GM12875 (cell line): ENCODE data around the gene C19orf25.
A peak's percentile ranks its signal among the peaks of the same experiment; 100 is the strongest.

Experiments used
- H3K4me3 ChIP-seq: one replicate; pipeline ENCODE4 v1.5.1; 2011; ENCODE audit warnings: low read depth, low read length, control low read depth
- CTCF ChIP-seq: IDR thresholded peaks from 2 replicates; pipeline ENCODE4 v1.5.1; 2011; ENCODE audit warnings: low read depth, mild to moderate bottlenecking, control low read depth, inconsistent platforms, low read length, moderate library complexity, borderline replicate concordance; ENCODE audit not compliant: insufficient read depth

The C19orf25 gene

DNA sequence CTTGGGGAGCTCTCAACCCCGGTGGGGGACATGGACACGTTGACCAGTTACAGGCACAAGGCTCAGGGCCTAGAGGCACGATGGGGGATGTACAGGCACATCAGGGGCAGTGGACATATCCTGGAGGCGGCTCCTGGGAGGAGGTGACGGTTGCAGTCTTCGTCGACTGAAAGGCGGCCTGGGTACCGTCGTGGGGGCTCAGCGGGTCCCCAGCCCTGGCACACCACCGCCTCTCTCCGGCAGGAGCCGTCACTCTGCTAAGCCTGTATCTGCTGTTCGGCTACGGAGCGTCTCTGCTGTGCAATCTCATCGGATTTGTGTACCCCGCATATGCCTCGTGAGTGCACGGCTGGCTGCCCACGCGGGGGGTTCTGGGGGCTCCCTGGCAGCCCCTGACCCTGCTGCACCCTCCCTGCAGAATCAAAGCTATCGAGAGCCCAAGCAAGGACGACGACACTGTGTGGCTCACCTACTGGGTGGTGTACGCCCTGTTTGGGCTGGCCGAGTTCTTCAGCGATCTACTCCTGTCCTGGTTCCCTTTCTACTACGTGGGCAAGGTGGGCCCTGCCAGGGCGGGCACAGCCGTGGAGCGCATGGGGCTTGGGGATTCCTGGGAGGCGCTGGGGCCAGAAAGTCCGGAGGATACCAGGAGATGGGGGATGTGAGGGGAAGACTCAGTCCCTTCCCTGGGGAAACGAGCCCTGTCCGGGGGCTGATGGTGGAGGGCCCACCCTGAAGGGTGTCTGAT is 16.2 kb upstream of the C19orf25 start:
- no peak for TF ChIP-seq CTCF

DNA sequence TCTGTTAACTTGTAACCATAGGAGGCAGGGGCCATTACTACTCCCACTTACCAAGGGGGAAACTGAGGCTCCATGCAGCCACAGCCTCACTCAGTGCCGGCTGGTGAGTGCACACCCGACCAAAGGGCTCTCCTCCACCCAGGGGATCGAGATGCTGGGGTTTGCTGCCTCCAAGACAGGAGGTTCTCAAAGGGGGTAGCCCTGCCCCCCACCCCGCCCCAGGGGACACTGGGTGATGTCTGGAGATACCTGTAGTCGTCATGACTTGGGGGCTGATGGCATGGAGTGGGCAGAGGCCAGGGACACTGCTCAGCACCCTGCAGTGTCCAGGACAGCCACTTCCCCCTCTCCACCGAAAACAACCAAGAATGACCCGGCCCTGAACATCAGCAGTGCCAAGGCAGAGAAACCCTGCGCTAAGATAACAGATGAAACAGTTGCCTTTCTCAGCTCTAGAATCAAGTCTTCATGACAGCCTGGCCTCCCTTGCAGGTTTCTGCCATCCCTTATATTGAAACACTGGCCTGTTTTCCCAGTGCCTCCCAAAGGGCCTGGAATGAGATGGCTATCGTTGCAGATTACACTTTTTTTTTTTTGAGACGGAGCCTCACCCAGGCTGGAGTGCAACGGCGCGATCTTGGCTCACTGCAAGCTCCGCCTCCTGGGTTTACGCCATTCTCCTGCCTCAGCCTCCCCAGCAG is 15.2 kb upstream of the C19orf25 start:
- H3K4me3 ChIP-seq, result no peak overlapping the region
- no peak for TF ChIP-seq CTCF

More for the DNA sequence above, 16.2 kb upstream of the C19orf25 start:
- no peak overlapping the region for H3K4me3 ChIP-seq

DNA sequence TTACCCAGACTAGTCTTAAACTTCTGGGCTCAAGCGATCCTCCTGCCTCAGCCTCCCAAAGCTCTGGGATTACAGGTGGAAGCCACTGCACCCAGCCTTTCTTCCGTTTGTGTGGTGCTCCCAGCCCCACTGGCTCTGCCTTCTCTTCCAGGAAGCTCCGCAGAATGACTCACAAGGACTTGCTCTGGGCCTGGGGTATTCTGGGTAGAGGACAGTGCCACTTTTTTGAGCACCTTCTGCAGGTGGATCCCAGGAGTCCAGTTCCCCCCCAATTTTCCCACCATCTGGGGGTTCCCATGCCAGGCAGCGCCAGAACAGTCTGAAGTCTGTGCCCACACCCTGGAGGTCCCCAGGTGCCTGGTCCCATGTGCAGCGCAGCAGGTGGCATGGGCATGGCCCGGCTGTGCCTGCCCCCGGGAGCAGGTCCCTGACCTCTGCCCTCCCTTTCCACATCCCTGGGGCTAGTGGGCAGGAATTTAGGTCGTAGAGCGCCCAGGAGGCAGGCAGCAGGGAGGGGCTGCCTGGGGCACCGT is 13.5 kb upstream of the C19orf25 start:
- H3K4me3 ChIP-seq, result no peak overlapping the region
- no peak for TF ChIP-seq CTCF

- H3K4me3 ChIP-seq, result no peak overlapping the region
- TF ChIP-seq CTCF, result no peak
These were observed 12.8 kb upstream of the C19orf25 start for GRCh38 chr19:1491849-1492170.

GRCh38 chr19:1491114-1491848 is 12.3 kb upstream of the C19orf25 start, which contains the start of gene REEP6:
REEP6 (plus strand) TSS chr19:1491181; CDS start chr19:1491270, 89 bp downstream.
- H3K4me3 ChIP-seq, result peak within 1 kb of the TSS; percentile 47
- no peak for TF ChIP-seq CTCF

DNA sequence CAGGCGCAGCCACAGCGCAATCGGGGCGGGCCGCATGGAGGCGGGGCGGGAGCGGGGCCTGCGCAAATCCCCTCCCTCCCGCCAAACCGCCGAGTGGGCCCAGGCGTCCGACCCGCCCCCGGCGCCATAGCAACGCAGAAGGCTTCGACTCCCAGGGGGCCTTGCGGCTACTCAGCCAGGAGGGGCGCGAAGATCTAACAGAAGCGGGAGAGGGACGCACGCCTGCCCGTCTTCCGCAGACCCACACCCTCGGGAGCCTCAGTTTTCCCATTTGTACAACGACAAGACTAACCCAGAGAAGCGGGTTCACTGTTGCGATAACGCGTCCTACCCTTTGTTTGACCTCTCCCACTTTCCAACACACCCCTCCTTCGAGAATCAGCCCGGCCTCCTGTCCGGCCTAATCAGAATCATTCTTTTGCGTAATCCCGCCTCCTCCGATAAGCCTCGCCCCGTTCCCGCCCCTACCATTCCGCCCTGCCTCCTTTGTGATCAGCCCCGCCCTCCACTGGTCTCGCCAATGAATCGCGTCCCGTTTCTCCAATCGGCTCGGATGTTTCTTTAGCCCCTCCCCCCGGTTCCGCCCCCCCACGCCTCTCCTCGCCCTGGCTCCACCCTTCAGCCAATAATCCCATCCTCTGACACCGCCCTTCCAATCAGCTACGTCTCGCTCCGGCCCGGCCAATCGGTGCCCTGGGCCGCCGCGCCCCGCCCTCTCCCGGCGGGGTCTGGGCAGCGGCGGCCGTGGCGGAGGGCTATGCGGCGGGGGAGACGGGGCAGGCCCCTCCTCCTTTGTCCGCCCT is 11.5 kb upstream of the C19orf25 start, which contains the start of gene PCSK4:
PCSK4 (minus strand) TSS at position 40 of the 803 bp plus-strand sequence; CDS start at position 36, 4 bp downstream.
- peak within 1 kb of the TSS; percentile 47 for H3K4me3 ChIP-seq
- TF ChIP-seq CTCF, result no peak
